ENCODE data around the gene COPS7A. TPM values are rescaled to one million over a fixed set of nuclear protein-coding genes. Genes with fewer than 3 reads are reported as not detected.
"Not testable (repeated sequence)": the region's sequence is repeated elsewhere in the genome, so short reads cannot be mapped to it uniquely, and the experiment has no call there.

The COPS7A gene
- total and polyA plus RNA-seq, 2 experiments from 2014 or later, result 37.7 to 51.9 TPM

GRCh38 chr12:6742834-6743233, 19.0 kb downstream of the COPS7A start (continued):
- TF ChIP-seq STAT1 (IDR thresholded peaks at IDR 0.05; ENCODE audit: unreplicated experiment) (no peak), ZNF331 (CRISPR knock-in tag; IDR thresholded peaks at IDR 0.05; ENCODE audit: low read depth) (no peak), EZH2 (IDR thresholded peaks at IDR 0.05; ENCODE audit: low read depth, unreplicated experiment) (no peak), CTCF (conservative IDR thresholded peaks at IDR 0.05; ENCODE audit: low read depth in 2 of 2) (no peak), CREB1 (CRISPR knock-in tag; IDR thresholded peaks at IDR 0.05; ENCODE audit: low read depth) (no peak), JUNB (IDR thresholded peaks at IDR 0.05; ENCODE audit: unreplicated experiment) (no peak), REST (IDR thresholded peaks at IDR 0.05; ENCODE audit: unreplicated experiment) (no peak), POLR2AphosphoS5 (IDR thresholded peaks at IDR 0.05; ENCODE audit: low read depth) (no peak), ETS1 (IDR thresholded peaks at IDR 0.05) (no peak)

DNA sequence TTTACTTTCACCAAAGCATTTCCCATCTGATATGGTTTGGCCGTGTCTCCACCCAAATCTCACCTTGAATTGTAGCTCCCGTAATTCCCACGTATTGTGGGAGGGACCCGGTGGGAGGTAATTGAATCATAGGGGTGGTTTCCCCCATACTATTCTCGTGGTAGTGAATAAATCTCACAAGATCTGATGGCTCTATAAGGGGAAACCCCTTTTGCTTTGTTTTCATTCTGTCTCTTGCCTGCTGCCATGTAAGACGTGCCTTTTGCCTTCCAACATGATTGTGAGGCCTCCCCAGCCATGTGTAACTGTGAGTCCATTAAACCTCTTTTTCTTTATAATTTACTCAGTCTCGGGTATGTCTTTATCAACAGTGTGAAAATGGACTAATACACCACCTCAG, 19.5 kb downstream of the COPS7A start:
- H3K79me2 ChIP-seq (replicated peaks; ENCODE audit: insufficient read depth); H2AFZ ChIP-seq; H3K9me2 ChIP-seq (ENCODE audit: insufficient read depth); H3K27me3 ChIP-seq (ENCODE audit: insufficient read depth); DNase-seq (ENCODE audit: low spot score); H3K4me1 Mint-ChIP-seq; H3K27me3 Mint-ChIP-seq (ENCODE audit: insufficient read depth, low read depth, poor library complexity); H3K4me3 Mint-ChIP-seq; ATAC-seq; H3K4me2 ChIP-seq; H3K27ac ChIP-seq (ENCODE audit: low read depth); H3K27ac Mint-ChIP-seq; H4K20me1 ChIP-seq (replicated peaks; ENCODE audit: insufficient read depth); H3K4me1 ChIP-seq (ENCODE audit: insufficient read depth); H3K36me3 ChIP-seq (ENCODE audit: insufficient read depth); H3F3A ChIP-seq (replicated peaks; ENCODE audit: low read depth); H3K9me3 Mint-ChIP-seq; H3K4me3 ChIP-seq: not testable (repeated sequence)
- peaks cover 32% of the 10 kb centered on the region for H3K36me3 Mint-ChIP-seq (ENCODE audit: low read depth)
